Astrocyte of the spinal cord (primary cell): ENCODE measurements around the gene GJB6.
"Not testable (repeated sequence)": the region's sequence is repeated elsewhere in the genome, so short reads cannot be mapped to it uniquely, and the experiment has no call there.

Experiments
- DNase-seq: peaks from one replicate; pipeline ENCODE4 v3.0.0; 2011; ENCODE audit warnings: low read depth, low spot score
- H3K4me3 ChIP-seq: 2 replicates; pipeline ENCODE4 v1.5.1; 2011; ENCODE audit warnings: low read depth, mild to moderate bottlenecking, low read length, moderate library complexity
- CTCF ChIP-seq: IDR thresholded peaks from 2 replicates; pipeline ENCODE4 v1.5.1; 2012; ENCODE audit warnings: low read depth, mild to moderate bottlenecking, low read length, inconsistent platforms
- in situ Hi-C: cut with HindIII; loops from 2 replicates; pipeline ENCODE4 v1.10.0; 2017; ENCODE audit warnings: low sequenced_read_pairs

The GJB6 gene

GRCh38 chr13:20231839-20232555, at the start of gene GJB6:
TSS of gene GJB6 (minus strand) at chr13:20232319. CDS start at chr13:20223480, 8,839 bp downstream.
- in situ Hi-C loops: no loop called here
- no peak for TF ChIP-seq CTCF
- no peak for DNase-seq
- H3K4me3 ChIP-seq: no peak within 1 kb of the TSS

GRCh38 chr13:20276901-20277300, 44.8 kb upstream of the GJB6 start:
- DNase-seq, in situ Hi-C loops, H3K4me3 ChIP-seq: not testable (repeated sequence)

GRCh38 chr13:20274466-20274865, 42.3 kb upstream of the GJB6 start:
- TF ChIP-seq CTCF: no peak
- DNase-seq: no peak
- in situ Hi-C loops: no loop called here
- no peak overlapping the region for H3K4me3 ChIP-seq

- H3K4me3 ChIP-seq: no peak overlapping the region
- TF ChIP-seq CTCF: no peak
- in situ Hi-C loops: no loop called here
- DNase-seq: no peak
These were observed 40.6 kb upstream of the GJB6 start for GRCh38 chr13:20272588-20273171.

- H3K4me3 ChIP-seq: no peak overlapping the region
- no peak for DNase-seq
- no peak for TF ChIP-seq CTCF
- in situ Hi-C loops: no loop called here
These were observed 40.0 kb upstream of the GJB6 start for GRCh38 chr13:20272104-20272503.

DNA sequence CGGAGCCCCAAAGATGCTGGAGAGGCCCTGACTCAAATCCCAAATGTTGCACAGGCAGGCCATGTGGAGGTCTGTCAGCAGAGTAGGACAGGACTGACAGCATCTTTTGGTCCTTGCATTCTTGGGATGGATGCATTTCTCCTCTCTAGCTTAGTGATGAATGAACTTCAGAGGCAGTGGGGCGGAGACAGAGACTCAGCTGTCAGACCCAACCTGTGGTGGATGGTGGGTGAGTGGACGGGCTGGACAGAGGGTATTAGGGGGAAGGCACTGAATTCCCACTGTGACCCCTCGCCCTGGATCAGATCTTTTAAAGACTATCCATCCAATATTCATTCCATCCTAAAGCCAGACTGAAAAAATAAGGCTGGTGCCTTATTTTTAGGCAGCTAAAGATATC, 39.3 kb upstream of the GJB6 start:
- no peak overlapping the region for H3K4me3 ChIP-seq
- in situ Hi-C loops: no loop called here
- no peak for TF ChIP-seq CTCF
- DNase-seq: no peak

GRCh38 chr13:20270163-20270865, 38.2 kb upstream of the GJB6 start:
- DNase-seq: peak; percentile 15
- in situ Hi-C loops: no loop called here

More at GRCh38 chr13:20270163-20270865, 38.2 kb upstream of the GJB6 start:
- no peak overlapping the region for H3K4me3 ChIP-seq
- no peak for TF ChIP-seq CTCF
